ENCODE results near the gene BLMH. TPM values are rescaled to one million over a fixed set of nuclear protein-coding genes. Genes with fewer than 3 reads are reported as not detected.

BLMH gene
- polyA plus RNA-seq, 4 donors: 79.8 to 90.9 (median 82.7) TPM

- no peak for DNase-seq (ENCODE audit: low read depth in 4 of 4, low spot score in 3 of 4)
These were observed 37.6 kb downstream of the BLMH start for GRCh38 chr17:30254150-30254549.

GRCh38 chr17:30253312-30253711 is 38.4 kb downstream of the BLMH start:
- DNase-seq (ENCODE audit: low read depth in 4 of 4, low spot score in 3 of 4): no peak

GRCh38 chr17:30251931-30252330 is 39.8 kb downstream of the BLMH start:
- DNase-seq (ENCODE audit: low read depth in 4 of 4, low spot score in 3 of 4): no peak

GRCh38 chr17:30249460-30249859 is 42.3 kb downstream of the BLMH start:
- DNase-seq (ENCODE audit: low read depth in 4 of 4, low spot score in 3 of 4): no peak

GRCh38 chr17:30248786-30249185 is 43.0 kb downstream of the BLMH start:
- no peak for DNase-seq (ENCODE audit: low read depth in 4 of 4, low spot score in 3 of 4)

- no peak for DNase-seq (ENCODE audit: low read depth in 4 of 4, low spot score in 3 of 4)
These were observed 45.3 kb downstream of the BLMH start for GRCh38 chr17:30246460-30246859.

- no peak for DNase-seq (ENCODE audit: low read depth in 4 of 4, low spot score in 3 of 4)
These were observed 46.8 kb downstream of the BLMH start for GRCh38 chr17:30244853-30245385.

- no peak for DNase-seq (ENCODE audit: low read depth in 4 of 4, low spot score in 3 of 4)
These were observed 48.2 kb downstream of the BLMH start for GRCh38 chr17:30243568-30243967.

GRCh38 chr17:30243002-30243401 is 48.7 kb downstream of the BLMH start:
- DNase-seq (ENCODE audit: low read depth in 4 of 4, low spot score in 3 of 4): no peak

GRCh38 chr17:30241051-30241450 is 50.7 kb downstream of the BLMH start:
- no peak for DNase-seq (ENCODE audit: low read depth in 4 of 4, low spot score in 3 of 4)

GRCh38 chr17:30240177-30240576 is 51.6 kb downstream of the BLMH start:
- DNase-seq (ENCODE audit: low read depth in 4 of 4, low spot score in 3 of 4): no peak

- no peak for DNase-seq (ENCODE audit: low read depth in 4 of 4, low spot score in 3 of 4)
These were observed 52.7 kb downstream of the BLMH start for GRCh38 chr17:30239089-30239462.

- no peak for DNase-seq (ENCODE audit: low read depth in 4 of 4, low spot score in 3 of 4)
These were observed 53.2 kb downstream of the BLMH start for GRCh38 chr17:30238387-30239088.

GRCh38 chr17:30238003-30238344 is 53.8 kb downstream of the BLMH start:
- no peak for DNase-seq (ENCODE audit: low read depth in 4 of 4, low spot score in 3 of 4)

- DNase-seq (ENCODE audit: low read depth in 4 of 4, low spot score in 3 of 4): no peak
These were observed 54.3 kb downstream of the BLMH start for GRCh38 chr17:30237296-30238002.

GRCh38 chr17:30236766-30237165 is 55.0 kb downstream of the BLMH start:
- peak in 3 of 4 donors; percentile 38 to 55 (median 52) for DNase-seq (ENCODE audit: low read depth in 4 of 4, low spot score in 3 of 4)

GRCh38 chr17:30236297-30236624 is 55.5 kb downstream of the BLMH start:
- no peak for DNase-seq (ENCODE audit: low read depth in 4 of 4, low spot score in 3 of 4)

GRCh38 chr17:30235386-30236296 is 56.1 kb downstream of the BLMH start, which contains the start of gene SLC6A4:
Gene SLC6A4 (minus strand): TSS chr17:30235697. CDS start chr17:30221958, 13,739 bp downstream.
- DNase-seq (ENCODE audit: low read depth in 4 of 4, low spot score in 3 of 4): no peak

GRCh38 chr17:30234964-30235363 is 56.8 kb downstream of the BLMH start:
- DNase-seq (ENCODE audit: low read depth in 4 of 4, low spot score in 3 of 4): no peak

GRCh38 chr17:30234296-30234695 is 57.4 kb downstream of the BLMH start:
- no peak for DNase-seq (ENCODE audit: low read depth in 4 of 4, low spot score in 3 of 4)

- DNase-seq (ENCODE audit: low read depth in 4 of 4, low spot score in 3 of 4): no peak
These were observed 58.8 kb downstream of the BLMH start for GRCh38 chr17:30232824-30233427.
